Esophagus muscularis mucosa (tissue), 3 donors: Measurements from ENCODE around the gene KRT28.

Experiments used
- POLR2AphosphoS5 ChIP-seq, 2 donors: sonication (generic); formaldehyde crosslinking; IDR thresholded peaks; one replicate each; pipeline ENCODE4 v1.6.1; 2017; ENCODE audit warnings: antibody characterized with exemption in 2 of 2
- TF ChIP-seq, protein P1 (sequence below), 3 experiments: fragments of 200-600 bp in 2 of 3; fragments of 450-650 bp in 1 of 3; sonication (generic) in 2 of 3; IDR thresholded peaks; one replicate each; pipeline ENCODE4 v1.5.1; 2017 to 2019; ENCODE audit warnings: antibody characterized with exemption in 3 of 3, mild to moderate bottlenecking in 2 of 3, moderate library complexity in 1 of 3

DNA sequence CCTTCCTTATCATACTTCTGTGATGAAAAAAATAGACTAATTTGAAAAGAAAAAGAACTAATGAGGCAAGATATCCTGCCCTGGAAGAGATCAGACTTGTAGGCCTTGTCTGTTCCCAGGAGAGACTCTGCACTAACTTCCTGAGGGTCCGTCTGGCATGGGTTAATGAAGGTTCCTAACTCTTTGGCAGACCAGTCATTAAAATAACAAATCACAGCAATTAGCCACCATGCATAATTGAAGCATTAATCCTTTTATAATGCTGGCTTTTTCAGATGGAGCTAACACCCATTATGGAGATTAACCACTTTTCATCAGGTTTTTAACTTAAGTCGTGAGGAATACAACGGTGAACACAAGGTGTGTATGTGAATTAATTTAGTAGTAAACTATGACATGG is 33.1 kb upstream of the KRT28 start:
- TF ChIP-seq, protein P1, sequence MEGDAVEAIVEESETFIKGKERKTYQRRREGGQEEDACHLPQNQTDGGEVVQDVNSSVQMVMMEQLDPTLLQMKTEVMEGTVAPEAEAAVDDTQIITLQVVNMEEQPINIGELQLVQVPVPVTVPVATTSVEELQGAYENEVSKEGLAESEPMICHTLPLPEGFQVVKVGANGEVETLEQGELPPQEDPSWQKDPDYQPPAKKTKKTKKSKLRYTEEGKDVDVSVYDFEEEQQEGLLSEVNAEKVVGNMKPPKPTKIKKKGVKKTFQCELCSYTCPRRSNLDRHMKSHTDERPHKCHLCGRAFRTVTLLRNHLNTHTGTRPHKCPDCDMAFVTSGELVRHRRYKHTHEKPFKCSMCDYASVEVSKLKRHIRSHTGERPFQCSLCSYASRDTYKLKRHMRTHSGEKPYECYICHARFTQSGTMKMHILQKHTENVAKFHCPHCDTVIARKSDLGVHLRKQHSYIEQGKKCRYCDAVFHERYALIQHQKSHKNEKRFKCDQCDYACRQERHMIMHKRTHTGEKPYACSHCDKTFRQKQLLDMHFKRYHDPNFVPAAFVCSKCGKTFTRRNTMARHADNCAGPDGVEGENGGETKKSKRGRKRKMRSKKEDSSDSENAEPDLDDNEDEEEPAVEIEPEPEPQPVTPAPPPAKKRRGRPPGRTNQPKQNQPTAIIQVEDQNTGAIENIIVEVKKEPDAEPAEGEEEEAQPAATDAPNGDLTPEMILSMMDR (IDR thresholded peaks at IDR 0.05) = no peak
- TF ChIP-seq POLR2AphosphoS5 (IDR thresholded peaks at IDR 0.05) = no peak
